Skeletal muscle satellite cell (primary cell): ENCODE results near the gene CCDC78. TPM values are rescaled to one million over a fixed set of nuclear protein-coding genes. Genes with fewer than 3 reads are reported as not detected.

Source experiments
- H3K27me3 ChIP-seq: 2 replicates; pipeline ENCODE4 v1.7.0; 2013; ENCODE audit warnings: low read length; ENCODE audit not compliant: control insufficient read depth, insufficient read depth
- H3K36me3 ChIP-seq: 2 replicates; pipeline ENCODE4 v1.7.0; 2013; ENCODE audit warnings: mild to moderate bottlenecking, control low read depth, low read length; ENCODE audit not compliant: insufficient read depth
- H3K4me1 ChIP-seq: 2 replicates; pipeline ENCODE4 v1.7.0; 2013; ENCODE audit warnings: low read length; ENCODE audit not compliant: control insufficient read depth, insufficient read depth
- H3K4me2 ChIP-seq: 2 replicates; pipeline ENCODE4 v1.7.0; 2013; ENCODE audit warnings: mild to moderate bottlenecking, low read length
- H3K4me3 ChIP-seq: 2 replicates; pipeline ENCODE4 v1.7.0; 2013; ENCODE audit warnings: low read length
- H3K9ac ChIP-seq: 2 replicates; pipeline ENCODE4 v1.7.0; 2013; ENCODE audit warnings: mild to moderate bottlenecking, low read depth, low read length, moderate library complexity
- H3K9me3 ChIP-seq: replicated peaks from 2 replicates; pipeline ENCODE4 v1.7.0; 2013; ENCODE audit warnings: mild to moderate bottlenecking, control low read depth, low read length
- total RNA-seq: library from RNA; depleted of rRNA; stranded (reverse); fragments of >200 nt; gene quantifications from 2 replicates; pipeline ENCODE4 v1.2.3, GENCODE V29; 2012; rRNA removed

CCDC78 gene
- total RNA-seq = 3.5 and 3.7 TPM in 2 replicates

DNA sequence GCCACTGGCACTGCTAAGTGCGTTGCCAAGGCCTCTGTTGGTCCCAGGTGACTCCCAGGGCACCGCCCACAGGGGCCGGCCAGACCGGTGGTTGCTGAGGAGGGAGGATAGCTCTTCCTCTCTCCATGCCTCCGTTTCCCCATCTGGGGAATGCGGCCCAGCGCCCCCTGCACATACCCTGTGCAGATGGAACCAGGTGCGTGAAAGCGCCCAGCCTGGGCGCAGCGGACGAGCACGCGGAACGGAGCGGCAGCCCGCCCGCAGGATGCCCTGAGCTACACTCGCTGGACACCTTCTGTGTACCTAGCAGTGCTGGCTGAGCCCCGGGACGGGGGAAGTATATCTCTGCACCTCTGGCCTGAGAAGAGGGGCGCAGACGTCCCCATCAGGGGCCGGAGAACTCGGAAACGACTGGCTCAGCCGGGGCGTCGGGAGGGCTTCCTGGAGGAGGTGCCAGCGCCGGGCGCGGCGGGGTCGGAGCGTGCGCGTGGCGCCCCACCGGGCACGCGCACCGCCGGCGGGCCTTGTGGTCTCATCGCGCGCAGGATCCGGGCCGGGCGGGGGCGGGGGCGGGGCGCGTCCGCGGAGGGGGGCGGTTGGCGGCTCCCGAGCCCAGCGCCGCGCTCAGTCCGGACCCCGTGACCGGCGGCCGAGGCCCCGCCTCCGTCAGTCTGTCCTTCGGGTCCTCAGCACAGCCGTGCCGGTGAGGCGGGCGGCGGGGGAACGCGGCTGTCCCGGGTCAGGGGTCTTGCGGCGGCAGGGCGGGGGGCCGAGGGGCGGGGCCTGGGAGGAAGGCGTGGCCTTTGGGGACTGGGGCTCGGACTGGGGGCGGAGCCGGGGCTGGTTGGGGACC, at the start of gene CCDC78, which contains the start of gene HAGHL:
Gene CCDC78 (minus strand): TSS at position 6 of the 853 bp plus-strand sequence. CDS start 76 bp downstream, outside the sequence.
Gene HAGHL (plus strand): TSS at position 669 of the 853 bp plus-strand sequence. CDS start 404 bp downstream, outside the sequence.
- no peaks in the 10 kb centered on the region for H3K27me3 ChIP-seq
- H3K9me3 ChIP-seq = no peaks in the 10 kb centered on the region
- peaks cover 19% of the 10 kb centered on the region for H3K4me1 ChIP-seq
- H3K4me2 ChIP-seq = peak within 1 kb of the TSS; percentile 93
- peak within 1 kb of the TSS; percentile 67 for H3K9ac ChIP-seq
- H3K4me3 ChIP-seq = peak within 1 kb of the TSS; percentile 75
- H3K36me3 ChIP-seq = peaks cover 5% of the 10 kb centered on the region

DNA sequence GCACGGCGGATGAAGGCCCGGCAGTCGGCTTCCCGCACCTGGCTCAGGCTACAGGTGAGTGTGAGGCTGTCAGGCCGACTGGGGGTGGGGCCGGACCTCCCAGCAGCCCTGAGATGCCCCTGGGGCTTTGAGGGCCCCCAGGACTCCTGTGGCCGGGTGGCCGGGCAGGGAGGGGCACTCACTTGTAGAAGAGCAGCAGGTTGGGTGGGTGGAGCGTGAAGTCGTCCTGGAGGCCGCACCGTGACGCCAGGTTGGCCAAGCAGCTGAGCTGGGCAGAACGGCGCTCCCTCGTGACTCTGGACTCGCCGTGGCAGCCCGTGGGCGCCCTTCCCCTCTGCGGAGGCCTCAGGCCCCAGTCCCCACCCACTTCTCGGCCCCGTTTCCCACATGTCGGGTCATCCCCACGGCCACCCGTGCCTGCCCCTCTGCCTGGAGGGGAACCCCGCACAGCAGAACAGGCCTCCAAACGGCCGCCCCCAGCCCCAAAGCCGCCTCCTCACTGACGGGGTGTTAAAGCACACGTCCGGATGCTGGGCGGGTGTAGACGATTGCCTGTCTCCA, 49.1 kb upstream of the CCDC78 start:
- H3K4me3 ChIP-seq = no peak overlapping the region
- H3K36me3 ChIP-seq = no peaks in the 10 kb centered on the region
- H3K4me1 ChIP-seq = no peaks in the 10 kb centered on the region
- H3K27me3 ChIP-seq = peaks cover 18% of the 10 kb centered on the region
- H3K9me3 ChIP-seq = no peaks in the 10 kb centered on the region
- no peak overlapping the region for H3K4me2 ChIP-seq
- no peak overlapping the region for H3K9ac ChIP-seq

DNA sequence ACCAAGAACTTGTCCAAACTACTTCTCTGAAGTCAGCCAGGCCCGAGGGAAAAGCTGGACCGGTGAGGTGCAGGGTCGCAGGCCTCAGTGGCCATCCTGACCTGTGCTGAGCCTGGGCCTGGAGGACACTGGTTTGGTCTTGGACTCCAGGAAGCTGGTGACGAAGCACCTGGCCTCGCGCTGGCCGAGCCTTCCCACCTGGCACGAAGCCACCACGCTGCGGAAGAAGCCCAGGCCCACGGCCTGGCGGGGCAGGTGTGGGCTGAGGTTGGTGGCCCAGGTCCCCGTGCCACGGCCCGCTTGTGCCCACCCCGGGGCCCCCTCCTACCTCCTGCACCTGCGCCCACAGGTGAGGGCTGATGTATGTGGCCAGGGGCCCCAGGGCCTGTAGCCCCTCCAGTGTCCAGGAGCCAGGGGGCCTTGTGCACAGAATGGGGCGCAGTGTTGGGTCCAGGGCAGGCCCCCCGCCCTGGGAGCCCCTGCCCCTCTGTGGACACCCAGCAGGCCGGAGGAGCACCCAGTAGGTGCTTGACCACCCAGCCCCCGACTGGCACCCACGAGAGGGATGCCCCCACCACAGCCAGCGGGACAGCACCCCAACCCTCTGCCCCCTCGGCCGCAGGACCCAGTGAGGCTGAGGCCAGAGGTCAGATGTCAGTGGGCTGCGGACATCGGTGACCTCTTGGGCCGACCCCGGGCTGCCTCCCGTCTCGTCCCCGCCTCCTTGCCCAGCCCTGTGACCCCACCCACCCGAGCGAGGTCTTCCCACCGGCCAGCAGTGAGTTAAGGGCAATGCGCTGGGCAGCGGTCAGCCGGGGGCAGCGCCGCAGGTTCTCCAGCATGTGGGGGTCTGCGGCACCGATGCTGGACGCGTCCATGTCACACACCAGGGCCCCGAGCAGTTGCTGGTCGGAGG, 48.1 kb upstream of the CCDC78 start:
- Histone ChIP-seq H3K9me3 (no peaks in the 10 kb centered on the region), H3K4me1 (no peaks in the 10 kb centered on the region), H3K36me3 (no peaks in the 10 kb centered on the region), H3K4me3 (no peak overlapping the region), H3K4me2 (no peak overlapping the region), H3K27me3 (peaks cover 15% of the 10 kb centered on the region), H3K9ac (no peak overlapping the region)

DNA sequence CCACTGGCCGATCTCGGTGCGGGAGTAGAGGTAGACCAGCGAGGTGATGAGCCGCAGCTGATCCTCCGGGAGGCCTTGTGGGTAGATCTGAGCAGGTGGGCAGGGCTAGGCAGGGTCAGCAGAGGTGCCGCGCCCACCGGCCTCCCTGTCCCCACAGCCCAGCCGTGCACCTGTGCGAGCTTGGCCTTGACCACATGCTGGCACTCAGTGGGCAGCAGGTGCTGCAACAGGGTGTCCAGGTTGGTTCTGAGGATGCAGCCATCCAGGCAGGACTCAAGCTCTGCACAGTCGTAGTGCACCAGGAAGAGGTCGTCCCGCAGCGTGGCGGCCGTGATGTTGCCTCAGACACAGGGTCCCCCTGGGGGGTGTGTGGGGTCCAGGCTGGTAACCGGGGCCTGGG, 46.7 kb upstream of the CCDC78 start:
- H3K4me3 ChIP-seq = no peak overlapping the region
- H3K4me1 ChIP-seq = no peaks in the 10 kb centered on the region
- H3K9me3 ChIP-seq = no peaks in the 10 kb centered on the region
- H3K27me3 ChIP-seq = peaks cover 4% of the 10 kb centered on the region
- no peaks in the 10 kb centered on the region for H3K36me3 ChIP-seq
- H3K4me2 ChIP-seq = no peak overlapping the region
- no peak overlapping the region for H3K9ac ChIP-seq

DNA sequence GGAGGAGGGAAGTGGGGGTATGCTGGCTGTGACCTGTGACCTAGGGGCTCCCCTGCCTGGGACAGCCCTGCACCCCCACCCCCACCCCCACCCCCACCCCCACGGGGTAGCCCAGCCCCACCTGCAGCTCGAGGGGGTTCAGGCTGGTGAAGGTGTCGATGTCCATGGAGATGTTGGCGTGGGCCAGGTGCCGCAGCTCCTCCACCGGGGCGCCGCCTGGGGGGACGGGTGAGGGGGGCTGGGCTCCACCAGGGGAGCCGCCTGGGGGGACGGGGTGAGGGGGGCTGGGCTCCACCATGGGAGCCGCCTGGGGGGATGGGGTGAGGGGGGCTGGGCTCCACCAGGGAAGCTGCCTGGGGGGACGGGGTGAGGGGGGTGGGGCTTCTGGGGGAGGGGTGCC, 44.2 kb upstream of the CCDC78 start:
- no peaks in the 10 kb centered on the region for H3K27me3 ChIP-seq
- H3K36me3 ChIP-seq = no peaks in the 10 kb centered on the region
- H3K9me3 ChIP-seq = no peaks in the 10 kb centered on the region
- H3K9ac ChIP-seq = no peak overlapping the region
- H3K4me3 ChIP-seq = no peak overlapping the region
- no peaks in the 10 kb centered on the region for H3K4me1 ChIP-seq
- H3K4me2 ChIP-seq = no peak overlapping the region

DNA sequence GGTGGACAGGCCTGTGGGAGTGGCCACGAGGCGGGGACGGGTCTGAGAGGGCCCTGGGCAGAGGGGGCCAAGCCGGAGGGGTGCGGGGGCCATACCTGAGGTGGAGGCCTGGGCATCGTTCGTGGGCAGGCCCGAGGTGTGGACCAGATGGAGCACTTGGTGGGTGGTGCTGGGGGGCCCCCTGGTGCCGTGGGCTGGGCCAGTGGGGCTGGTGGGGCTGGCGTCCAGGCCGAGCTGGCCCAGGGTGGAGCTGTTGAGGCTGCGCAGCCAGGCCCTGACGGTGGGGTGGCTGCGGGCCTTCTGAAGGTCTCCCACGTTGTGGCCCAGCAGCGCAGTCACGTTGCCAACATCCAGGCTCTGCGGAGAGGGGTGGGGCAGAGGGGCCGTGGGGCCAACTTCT, 43.7 kb upstream of the CCDC78 start:
- Histone ChIP-seq H3K27me3 (no peaks in the 10 kb centered on the region), H3K4me1 (no peaks in the 10 kb centered on the region), H3K9ac (no peak overlapping the region), H3K4me2 (no peak overlapping the region), H3K9me3 (no peaks in the 10 kb centered on the region), H3K4me3 (no peak overlapping the region), H3K36me3 (no peaks in the 10 kb centered on the region)

DNA sequence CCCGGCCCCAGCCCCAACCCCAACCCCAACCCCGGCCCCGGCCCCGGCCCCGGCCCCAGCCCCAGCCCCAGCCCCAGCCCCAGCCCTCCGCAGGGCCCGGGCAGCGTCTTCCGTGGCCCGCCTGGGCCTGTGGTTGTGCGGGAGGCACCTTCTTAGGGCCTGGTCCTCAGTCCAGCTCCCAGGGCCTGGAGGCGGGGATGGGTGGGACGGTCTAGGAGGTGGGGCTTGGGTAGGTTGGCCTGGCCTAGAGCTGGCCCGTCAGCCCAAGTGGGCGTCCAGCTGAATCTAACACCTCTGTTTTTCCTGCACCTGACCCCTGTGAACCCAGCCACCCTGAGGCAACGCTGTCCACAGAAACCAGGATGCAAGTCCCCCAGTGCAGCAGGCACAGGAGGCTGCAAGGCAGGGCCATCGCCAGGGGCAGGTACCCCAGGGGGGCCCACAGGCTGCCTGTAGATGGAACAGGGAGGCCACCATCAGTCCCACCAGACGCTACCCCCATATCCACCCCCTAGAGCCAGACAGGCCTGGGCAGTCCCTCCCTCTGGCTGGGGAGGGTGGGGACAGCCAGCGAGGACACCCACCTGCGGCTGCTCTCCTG, 43.0 kb upstream of the CCDC78 start:
- H3K9me3 ChIP-seq = no peaks in the 10 kb centered on the region
- no peak overlapping the region for H3K9ac ChIP-seq
- no peak overlapping the region for H3K4me3 ChIP-seq

DNA sequence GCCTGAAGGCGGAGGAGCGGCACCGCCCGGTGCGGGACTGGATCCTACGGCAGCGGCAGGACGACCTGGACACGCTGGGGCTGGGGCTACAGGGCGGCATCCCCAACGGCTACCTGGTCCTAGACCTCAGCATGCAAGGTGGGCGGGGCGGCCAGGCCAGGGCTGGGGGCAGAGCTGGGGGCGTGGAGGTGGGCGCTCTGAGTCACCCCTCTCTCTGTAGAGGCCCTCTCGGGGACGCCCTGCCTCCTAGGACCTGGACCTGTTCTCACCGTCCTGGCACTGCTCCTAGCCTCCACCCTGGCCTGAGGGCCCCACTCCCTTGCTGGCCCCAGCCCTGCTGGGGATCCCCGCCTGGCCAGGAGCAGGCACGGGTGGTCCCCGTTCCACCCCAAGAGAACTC, 42.2 kb upstream of the CCDC78 start:
- Histone ChIP-seq H3K4me2 (no peak overlapping the region), H3K4me3 (no peak overlapping the region), H3K4me1 (no peaks in the 10 kb centered on the region), H3K9ac (no peak overlapping the region), H3K36me3 (no peaks in the 10 kb centered on the region), H3K27me3 (no peaks in the 10 kb centered on the region), H3K9me3 (no peaks in the 10 kb centered on the region)

More for the DNA sequence above, 43.0 kb upstream of the CCDC78 start:
- Histone ChIP-seq H3K27me3 (no peaks in the 10 kb centered on the region), H3K36me3 (no peaks in the 10 kb centered on the region), H3K4me1 (no peaks in the 10 kb centered on the region), H3K4me2 (no peak overlapping the region)

DNA sequence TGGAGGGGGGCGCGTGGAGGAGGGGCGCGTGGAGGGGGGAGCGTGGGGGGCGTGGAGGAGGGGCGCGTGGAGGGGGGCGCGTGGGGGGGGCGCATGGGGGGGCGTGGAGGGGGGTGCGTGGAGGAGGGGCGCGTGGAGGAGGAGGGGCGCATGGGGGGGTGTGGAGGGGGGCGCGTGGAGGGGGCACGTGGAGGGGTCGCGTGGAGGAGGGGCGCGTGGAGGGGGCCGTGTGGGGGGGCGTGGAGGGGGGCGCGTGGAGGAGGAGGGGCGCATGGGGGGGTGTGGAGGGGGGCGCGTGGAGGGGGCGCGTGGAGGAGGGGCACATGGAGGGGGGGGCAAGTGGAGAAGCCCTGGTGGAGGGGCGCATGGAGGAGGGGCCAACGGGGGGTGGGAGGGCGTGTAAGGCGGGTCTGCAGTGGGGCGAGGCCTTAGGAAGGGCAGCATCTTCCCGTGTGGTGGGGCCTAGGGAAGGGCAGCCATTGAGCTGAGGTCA, 41.5 kb upstream of the CCDC78 start:
- Histone ChIP-seq H3K4me3 (no peak overlapping the region), H3K27me3 (no peaks in the 10 kb centered on the region), H3K9ac (no peak overlapping the region), H3K36me3 (no peaks in the 10 kb centered on the region), H3K4me2 (no peak overlapping the region), H3K9me3 (no peaks in the 10 kb centered on the region), H3K4me1 (no peaks in the 10 kb centered on the region)

DNA sequence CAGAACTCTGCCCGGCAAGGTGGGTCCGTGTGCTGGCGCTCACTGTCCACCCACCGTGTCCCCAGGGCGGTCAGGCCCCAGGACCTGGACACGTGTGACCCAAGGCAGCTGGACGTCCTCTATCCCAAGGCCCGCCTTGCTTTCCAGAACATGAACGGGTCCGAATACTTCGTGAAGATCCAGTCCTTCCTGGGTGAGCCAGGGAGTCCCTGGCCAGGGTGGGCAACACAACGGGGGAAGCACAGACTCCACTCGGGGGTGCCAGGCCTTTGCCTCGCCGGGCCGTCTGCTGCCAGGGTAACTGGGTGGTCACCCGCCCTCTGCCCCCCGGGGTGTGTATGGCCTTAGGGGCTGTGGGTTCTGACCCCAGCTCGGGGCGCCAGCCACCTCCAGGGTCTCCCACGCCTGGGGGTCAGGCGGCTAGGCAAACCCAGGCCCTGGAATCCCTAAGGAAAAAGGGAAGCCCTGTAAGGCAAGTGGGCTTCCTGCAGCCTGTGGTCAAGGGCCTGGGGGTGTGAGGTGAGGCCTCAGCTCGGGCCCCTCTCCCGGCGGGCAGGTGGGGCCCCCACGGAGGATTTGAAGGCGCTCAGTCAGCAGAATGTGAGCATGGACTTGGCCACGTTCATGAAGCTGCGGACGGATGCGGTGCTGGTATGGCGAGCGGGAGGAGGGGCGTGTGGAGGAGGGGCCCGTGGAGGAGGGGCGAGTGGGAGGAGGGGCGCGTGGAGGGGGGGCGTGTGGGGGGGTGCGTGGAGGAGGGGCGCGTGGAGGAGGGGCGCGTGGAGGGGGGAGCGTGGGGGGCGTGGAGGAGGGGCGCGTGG, 40.8 kb upstream of the CCDC78 start:
- Histone ChIP-seq H3K9ac (no peak overlapping the region), H3K36me3 (no peaks in the 10 kb centered on the region), H3K4me3 (no peak overlapping the region), H3K27me3 (no peaks in the 10 kb centered on the region), H3K4me2 (no peak overlapping the region), H3K4me1 (no peaks in the 10 kb centered on the region), H3K9me3 (no peaks in the 10 kb centered on the region)
